ENCODE results near the gene RARRES1. TPM values are rescaled to one million over a fixed set of nuclear protein-coding genes. Genes with fewer than 3 reads are reported as not detected.

Gene RARRES1
- total RNA-seq, 2 experiments from 2014 or later = not detected

Other genes with a start within 250 kb of the RARRES1 start
- 1 to 10 TPM; 3.8 to 3.9 TPM for gene MLF1, start 161.3 kb downstream of the RARRES1 start, total RNA-seq
- 10 to 100 TPM; 48.7 to 57.3 TPM for gene GFM1, start 87.9 kb downstream of the RARRES1 start, total RNA-seq
- 1 to 10 TPM; 8.1 to 8.6 TPM for gene LXN, start 59.8 kb downstream of the RARRES1 start, total RNA-seq
- gene MFSD1, start 69.6 kb upstream of the RARRES1 start, total RNA-seq = 10 to 100 TPM; 11.9 to 12.4 TPM